K562 (cell line): Measurements from ENCODE around the gene ABCC1. TPM values are rescaled to one million over a fixed set of nuclear protein-coding genes. Genes with fewer than 3 reads are reported as not detected.

Source experiments
- BHLHE40 ChIP-seq: IDR thresholded peaks from 2 replicates; pipeline ENCODE4 v1.6.1; 2011; ENCODE audit warnings: low read length, improper control_type of control experiment
- CREB1 ChIP-seq, 2 experiments: sonication (generic) in 1 of 2; formaldehyde crosslinking in 1 of 2; IDR thresholded peaks; 2 replicates each; pipeline versions ENCODE4 v1.6.1 to v1.8.0; 2012 to 2022; ENCODE audit warnings: inconsistent platforms in 1 of 2, mild to moderate bottlenecking in 1 of 2, missing genetic modification reagents in 1 of 2, moderate library complexity in 1 of 2
- E2F5 ChIP-seq: sonication (generic); formaldehyde crosslinking; IDR thresholded peaks from 2 replicates; pipeline ENCODE4 v1.8.0; 2022; ENCODE audit warnings: mild to moderate bottlenecking, missing genetic modification reagents
- MAFK ChIP-seq: IDR thresholded peaks from 2 replicates; pipeline ENCODE4 v1.6.1; 2011; ENCODE audit warnings: low read length, improper control_type of control experiment
- MEF2A ChIP-seq: IDR thresholded peaks from 2 replicates; pipeline ENCODE4 v1.6.1; 2011; ENCODE audit warnings: low read depth, mild to moderate bottlenecking, low read length, moderate library complexity; ENCODE audit not compliant: control insufficient read depth
- NCOA1 ChIP-seq: fragments of 450-650 bp; IDR thresholded peaks from 2 replicates; pipeline ENCODE4 v1.6.1; 2016; ENCODE audit warnings: low read depth
- NR2C2 ChIP-seq, 2 experiments: fragments of 200-800 bp in 1 of 2; sonication (Bioruptor generic) in 1 of 2; sonication (generic) in 1 of 2; formaldehyde crosslinking in 1 of 2; IDR thresholded peaks; 2 replicates each; pipeline versions ENCODE4 v1.6.1 to v1.8.0; 2016 to 2022; ENCODE audit warnings: mild to moderate bottlenecking in 1 of 2, missing compliant biosample characterization in 1 of 2, missing genetic modification characterization in 1 of 2, missing genetic modification reagents in 1 of 2
- PHF8 ChIP-seq: fragments of 200-600 bp; sonication (generic); IDR thresholded peaks from 2 replicates; pipeline ENCODE4 v1.6.1; 2012; ENCODE audit warnings: mixed run types, mild to moderate bottlenecking, inconsistent platforms, low read length, moderate library complexity, borderline replicate concordance
- RAD51 ChIP-seq: fragments of 450-650 bp; IDR thresholded peaks from 2 replicates; pipeline ENCODE4 v1.7.1; 2016; ENCODE audit warnings: low read depth, mild to moderate bottlenecking, borderline replicate concordance
- SIRT6 ChIP-seq: IDR thresholded peaks from one replicate; pipeline ENCODE4 v1.6.1; 2012; ENCODE audit warnings: low read depth, mild to moderate bottlenecking, control low read depth, inconsistent platforms, low read length, moderate library complexity
- STAT5A ChIP-seq: IDR thresholded peaks from 2 replicates; pipeline ENCODE4 v1.6.1; 2012; ENCODE audit warnings: low read length, inconsistent platforms, borderline replicate concordance
- TAL1 ChIP-seq: fragments of 450-650 bp; IDR thresholded peaks from 2 replicates; pipeline ENCODE4 v1.6.1; 2016; ENCODE audit warnings: mild to moderate bottlenecking
- TARDBP ChIP-seq: fragments of 450-650 bp; IDR thresholded peaks from 2 replicates; pipeline ENCODE4 v1.6.1; 2016
- TCFL5 ChIP-seq: fragments of 250-450 bp; sonication (Bioruptor Pico); conservative IDR thresholded peaks from 2 replicates; pipeline ENCODE4 v1.6.1; 2021; ENCODE audit warnings: mild to moderate bottlenecking, moderate library complexity, matching md5 sums
- USF2 ChIP-seq: sonication (generic); formaldehyde crosslinking; IDR thresholded peaks from 2 replicates; pipeline ENCODE4 v1.5.0; 2020; ENCODE audit warnings: missing genetic modification reagents
- XRCC5 ChIP-seq: fragments of 200-400 bp; formaldehyde crosslinking; IDR thresholded peaks from 2 replicates; pipeline ENCODE4 v1.6.1; 2017; ENCODE audit warnings: low read depth, mild to moderate bottlenecking, low read length
- ZBTB26 ChIP-seq: fragments of 450-650 bp; formaldehyde crosslinking; IDR thresholded peaks from 2 replicates; pipeline ENCODE4 v1.4.0; 2022; ENCODE audit warnings: missing genetic modification characterization
- ZNF140 ChIP-seq: fragments of 250-450 bp; sonication (Bioruptor Pico); IDR thresholded peaks from 2 replicates; pipeline ENCODE4 v1.8.0; 2021; ENCODE audit warnings: moderate library complexity, mild to moderate bottlenecking, inconsistent platforms
- ZNF165 ChIP-seq: fragments of 250-450 bp; sonication (Bioruptor Pico); IDR thresholded peaks from 2 replicates; pipeline ENCODE4 v1.4.0; 2020; ENCODE audit warnings: borderline replicate concordance
- ZNF175 ChIP-seq: fragments of 200-800 bp; sonication (Bioruptor generic); IDR thresholded peaks from 2 replicates; pipeline ENCODE4 v1.6.1; 2016; ENCODE audit warnings: low read depth, mild to moderate bottlenecking, missing genetic modification characterization, missing compliant biosample characterization
- ZNF395 ChIP-seq: fragments of 200-800 bp; sonication (Bioruptor generic); IDR thresholded peaks from 2 replicates; pipeline ENCODE4 v1.6.1; 2017; ENCODE audit warnings: missing genetic modification characterization, missing compliant biosample characterization
- polyA plus RNA-seq, 8 experiments: library from polyadenylated mRNA; depleted of rRNA in 4 of 8; stranded (reverse) in 5 of 8; unstranded in 3 of 8; fragments of >200 nt; fragmentation: Nextera tagmentation in 2 of 8; fragmentation: Illumina TruSeq in 1 of 8; extraction: Ambion mirVana in 2 of 8; extraction: Trizol in 1 of 8; gene quantifications; 2 replicates each; pipeline versions ENCODE4 v1.2.1 to v1.2.3, GENCODE V29; 2011 to 2014; ENCODE audit warnings: inconsistent platforms in 1 of 8, missing spikeins in 1 of 8
- total RNA-seq, 7 experiments: library from RNA; depleted of rRNA in 6 of 7; stranded (reverse); fragments of >200 nt in 6 of 7; fragmentation: Illumina TruSeq in 2 of 7; extraction: Trizol in 2 of 7; gene quantifications; 2 replicates each; pipeline versions ENCODE4 v1.2.1 to v1.2.3, GENCODE V29; 2011 to 2021; ENCODE audit warnings: low replicate concordance in 1 of 7

Gene ABCC1
- total and polyA plus RNA-seq, 9 of the 15 experiments (the other 6 are each of a cell fraction or from before 2014, with no cell fraction given): 3.9 to 41.6 (median 10.0) TPM

GRCh38 chr16:16120382-16121184 lies 171.2 kb downstream of the ABCC1 start (continued):
- TF ChIP-seq NR2C2 (CRISPR knock-in tag; IDR thresholded peaks at IDR 0.05) (no peak), NR2C2 (tag; IDR thresholded peaks at IDR 0.05) (peak; percentile 54; the same call in 1 of the 2 replicates), NCOA1 (peak; percentile 67; the same call in 1 of the 2 replicates), ZNF395 (peak; percentile 39; the same call in 1 of the 2 replicates), SIRT6 (no peak), TCFL5 (CRISPR knock-in tag) (no peak), PHF8 (no peak), STAT5A (peak; percentile 68), ZNF140 (CRISPR knock-in tag) (no peak), XRCC5 (no peak), BHLHE40 (peak; percentile 10; the same call in 1 of the 2 replicates), ZNF175 (CRISPR knock-in tag) (peak; percentile 63; the same call in 1 of the 2 replicates), MAFK (no peak), ZNF165 (CRISPR knock-in tag) (no peak), CREB1 (IDR thresholded peaks at IDR 0.05) (peak; percentile 60), CREB1 (CRISPR knock-in tag; IDR thresholded peaks at IDR 0.05) (peak; percentile 54; the same call in 1 of the 2 replicates), ZBTB26 (CRISPR knock-in tag) (0 out of 2 replicates have a peak, but pooled peaks have one; percentile 31), TAL1 (peak; percentile 87), E2F5 (no peak), MEF2A (no peak), USF2 (no peak), RAD51 (no peak), TARDBP (no peak)
